ENCODE results near the gene HNRNPC. TPM values are rescaled to one million over a fixed set of nuclear protein-coding genes. Genes with fewer than 3 reads are reported as not detected.

Gene HNRNPC
- total and polyA plus RNA-seq, 9 of the 15 experiments (the other 6 are each of a cell fraction or from before 2014, with no cell fraction given) = 679 to 1,557 (median 1,191) TPM

DNA sequence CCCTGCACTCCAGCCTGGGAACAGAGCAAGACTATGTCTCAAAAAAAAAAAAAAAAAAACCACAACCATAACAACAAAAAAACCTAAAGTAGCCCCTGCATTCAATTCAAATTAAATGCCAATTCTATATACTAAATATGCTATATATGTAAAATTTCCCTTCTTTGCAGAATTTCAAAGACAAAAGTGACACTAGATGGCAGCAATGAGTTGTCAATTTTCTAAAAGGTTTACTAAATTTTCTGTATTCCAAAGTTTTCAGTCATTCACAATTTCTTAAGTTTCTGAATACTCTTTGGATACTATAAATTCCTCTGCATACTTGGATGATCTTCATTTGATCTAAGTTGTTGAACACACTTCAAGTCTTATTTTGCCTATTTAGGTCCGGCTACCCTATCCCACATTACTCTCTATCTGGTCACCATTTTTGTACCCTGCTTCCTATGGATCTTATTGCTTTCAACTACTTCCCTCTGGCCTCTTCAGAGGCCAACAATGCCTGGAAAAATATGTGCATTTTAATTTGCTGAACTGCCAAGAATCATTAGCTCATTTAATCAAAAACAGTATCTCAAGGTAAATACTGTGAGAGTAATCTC lies 27.9 kb downstream of the HNRNPC start:
- Histone ChIP-seq H2AFZ (ENCODE audit: low read depth, low read length) (no peak overlapping the region), H3K4me1 (replicated peaks in 1 of 2; ENCODE audit: control insufficient read depth in 2 of 2, insufficient read depth in 2 of 2, low read length in 2 of 2) (peaks cover 0 to 2% of the 10 kb centered on the region in 2 experiments; a peak in 1 of 5 replicates), H3K27ac (ENCODE audit: extremely low read depth, low read depth, low read length) (no peak overlapping the region), H3K4me2 (ENCODE audit: insufficient read depth, low read length) (no peak overlapping the region), H3K27me3 (ENCODE audit: control insufficient read depth in 2 of 2, insufficient read depth in 2 of 2, low read length in 2 of 2) (no peaks in the 10 kb centered on the region), H3K9me3 (replicated peaks; ENCODE audit: control insufficient read depth, insufficient read depth, low read depth, low read length) (no peaks in the 10 kb centered on the region), H3K36me3 (ENCODE audit: control insufficient read depth, insufficient read depth, low read length) (peaks cover 97% of the 10 kb centered on the region), H3K9ac (ENCODE audit: insufficient read depth in 1 of 2, low read depth in 2 of 2, low read length in 2 of 2) (no peak overlapping the region), H4K20me1 (replicated peaks; ENCODE audit: control insufficient read depth, insufficient read depth, low read length) (peaks cover 21% of the 10 kb centered on the region), H3K9me1 (ENCODE audit: control insufficient read depth, insufficient read depth, low read length) (no peaks in the 10 kb centered on the region), H3K4me3 (no peak overlapping the region), H3K79me2 (ENCODE audit: control insufficient read depth, insufficient read depth, low read length) (peaks cover 100% of the 10 kb centered on the region)
- 100% methylated on average over 1 of the region's 1 CpG for WGBS (ENCODE audit: insufficient coverage, low coverage, missing lambda C conversion rate)
- no peak for ATAC-seq
- BruUV-seq (replicated peaks) = TSS peak; percentile 1
- TF ChIP-seq ZNF316 (IDR thresholded peaks at IDR 0.05) = peak; percentile 63
- no peak for TF ChIP-seq ZNF197 (CRISPR knock-in tag; IDR thresholded peaks at IDR 0.05; ENCODE audit: low read depth)
- TF ChIP-seq SUPT5H (IDR thresholded peaks at IDR 0.05) = 0 out of 2 replicates have a peak, but pooled peaks have one; percentile 7
- TF ChIP-seq, protein P1, sequence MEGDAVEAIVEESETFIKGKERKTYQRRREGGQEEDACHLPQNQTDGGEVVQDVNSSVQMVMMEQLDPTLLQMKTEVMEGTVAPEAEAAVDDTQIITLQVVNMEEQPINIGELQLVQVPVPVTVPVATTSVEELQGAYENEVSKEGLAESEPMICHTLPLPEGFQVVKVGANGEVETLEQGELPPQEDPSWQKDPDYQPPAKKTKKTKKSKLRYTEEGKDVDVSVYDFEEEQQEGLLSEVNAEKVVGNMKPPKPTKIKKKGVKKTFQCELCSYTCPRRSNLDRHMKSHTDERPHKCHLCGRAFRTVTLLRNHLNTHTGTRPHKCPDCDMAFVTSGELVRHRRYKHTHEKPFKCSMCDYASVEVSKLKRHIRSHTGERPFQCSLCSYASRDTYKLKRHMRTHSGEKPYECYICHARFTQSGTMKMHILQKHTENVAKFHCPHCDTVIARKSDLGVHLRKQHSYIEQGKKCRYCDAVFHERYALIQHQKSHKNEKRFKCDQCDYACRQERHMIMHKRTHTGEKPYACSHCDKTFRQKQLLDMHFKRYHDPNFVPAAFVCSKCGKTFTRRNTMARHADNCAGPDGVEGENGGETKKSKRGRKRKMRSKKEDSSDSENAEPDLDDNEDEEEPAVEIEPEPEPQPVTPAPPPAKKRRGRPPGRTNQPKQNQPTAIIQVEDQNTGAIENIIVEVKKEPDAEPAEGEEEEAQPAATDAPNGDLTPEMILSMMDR (IDR thresholded peaks at IDR 0.05 in 2 of 3, conservative IDR thresholded peaks at IDR 0.05 in 1 of 3; ENCODE audit: insufficient read depth in 2 of 3, low read depth in 1 of 3, low read length in 3 of 3) = peak in 2 of 3 experiments; percentile 6 to 35; a peak in 2 of 6 replicates
- no peak for TF ChIP-seq ZNF668 (CRISPR knock-in tag; IDR thresholded peaks at IDR 0.05)
- peak; percentile 45; the same call in 1 of the 2 replicates for TF ChIP-seq MAFG (tag; conservative IDR thresholded peaks at IDR 0.05)
- TF ChIP-seq MLLT1 (IDR thresholded peaks at IDR 0.05) = no peak
- TF ChIP-seq C11orf30 (IDR thresholded peaks at IDR 0.05; ENCODE audit: low read depth) = peak; percentile 35; the same call in 1 of the 2 replicates
- no peak for TF ChIP-seq GABPA (tag; conservative IDR thresholded peaks at IDR 0.05; ENCODE audit: low read depth)
- TF ChIP-seq ZNF282 (CRISPR knock-in tag; IDR thresholded peaks at IDR 0.05) = no peak
- intact Hi-C loops (cut with micrococcal nuclease) (no loop called here), in situ Hi-C loops (cut with MboI) (no loop called here)
- no peak for FAIRE-seq
- ChIA-PET CTCF (ENCODE audit: low intra/inter-chr PET ratio) (no interaction called here), POLR2A (no interaction called here)
- DNase-seq (ENCODE audit: extremely low read depth in 1 of 4, low spot score in 3 of 4) = no peak
